Right lobe of liver (tissue), 6 donors: Measurements from ENCODE around the gene SPN. TPM values are rescaled to one million over a fixed set of nuclear protein-coding genes. Genes with fewer than 3 reads are reported as not detected.

Experiments used
- ATAC-seq, 4 donors: fragments of 200-7000 bp; cut with Tn5 transposase; one replicate each; pipeline ENCODE4 v1.9.1; 2020; ENCODE audit warnings: mild to moderate bottlenecking in 4 of 4, moderate library complexity in 4 of 4
- DNase-seq, 3 donors: peaks; one replicate each; pipeline ENCODE4 v3.0.0-alpha.2; 2020
- H3K27ac ChIP-seq, 3 donors: fragments of 200-600 bp; one replicate each; pipeline ENCODE4 v1.8.0; 2022
- H3K27me3 ChIP-seq, 2 donors: fragments of 200-600 bp; one replicate each; pipeline ENCODE4 v1.8.0; 2022
- H3K36me3 ChIP-seq, 4 donors: fragments of 200-600 bp; sonication (generic) in 1 of 4; one replicate each; pipeline versions ENCODE4 v1.5.1 to v1.8.0; 2017 to 2022; ENCODE audit warnings: control low read depth in 1 of 4
- H3K4me1 ChIP-seq, 4 donors: fragments of 200-600 bp; sonication (generic) in 1 of 4; one replicate each; pipeline versions ENCODE4 v1.5.1 to v1.8.0; 2017 to 2022; ENCODE audit warnings: control low read depth in 1 of 4
- H3K4me3 ChIP-seq, 3 donors: fragments of 200-600 bp; one replicate each; pipeline ENCODE4 v1.8.0; 2022
- H3K9me3 ChIP-seq, 4 donors: fragments of 200-600 bp; sonication (generic) in 1 of 4; one replicate each; pipeline versions ENCODE4 v1.5.1 to v1.8.0; 2017 to 2022; ENCODE audit warnings: control low read depth in 1 of 4
- CTCF ChIP-seq, 4 donors: fragments of 200-600 bp in 3 of 4; fragments of 450-650 bp in 1 of 4; IDR thresholded peaks; one replicate each; pipeline versions ENCODE4 v1.5.1 to v1.8.0; 2016 to 2022; ENCODE audit warnings: antibody characterized with exemption in 4 of 4, mild to moderate bottlenecking in 2 of 4
- POLR2A ChIP-seq: fragments of 450-650 bp; IDR thresholded peaks from one replicate; pipeline ENCODE4 v1.6.1; 2017; ENCODE audit warnings: antibody characterized with exemption, mild to moderate bottlenecking
- WGBS: methylation state at CpG from one replicate; pipeline ENCODE4 v1.1.6; 2018; ENCODE audit warnings: low coverage, low lambda C conversion rate; ENCODE audit not compliant: insufficient coverage; ENCODE audit errors: missing lambda C conversion rate; 5-methylcytosine and 5-hydroxymethylcytosine counted together
- intact Hi-C, 2 donors: fragments of 100-400 bp; cut with DNase I; formaldehyde crosslinking; loops; one replicate each; pipeline versions ENCODE4 v1.11.2 to v1.14.1; 2022
- total RNA-seq, 6 experiments: library from RNA; depleted of rRNA in 2 of 6; stranded (reverse); fragments of >200 nt in 2 of 6; fragmentation: NEBNext Ultra II Directional in 3 of 6; extraction: Animal tissue kit (Norgen Biotek cat#: 25700) in 3 of 6; gene quantifications; one replicate each; pipeline versions ENCODE4 v1.1.0 to v1.2.4, GENCODE V29; 2016 to 2023
- donor health status: DM: no; HTN: yes; CAD: no.
- donor health status: DM: no; HTN: no; CAD: no.
- donor health status: DM: no; HTN: no; CAD: no.
- donor health status: DM: no; HTN: yes; CAD: no.
- donor health status: DM: no; HTN: yes; CAD: no.

SPN gene
- total RNA-seq, 6 experiments from 2014 or later, result 0.60 to 3.3 (median 1.4) TPM

DNA sequence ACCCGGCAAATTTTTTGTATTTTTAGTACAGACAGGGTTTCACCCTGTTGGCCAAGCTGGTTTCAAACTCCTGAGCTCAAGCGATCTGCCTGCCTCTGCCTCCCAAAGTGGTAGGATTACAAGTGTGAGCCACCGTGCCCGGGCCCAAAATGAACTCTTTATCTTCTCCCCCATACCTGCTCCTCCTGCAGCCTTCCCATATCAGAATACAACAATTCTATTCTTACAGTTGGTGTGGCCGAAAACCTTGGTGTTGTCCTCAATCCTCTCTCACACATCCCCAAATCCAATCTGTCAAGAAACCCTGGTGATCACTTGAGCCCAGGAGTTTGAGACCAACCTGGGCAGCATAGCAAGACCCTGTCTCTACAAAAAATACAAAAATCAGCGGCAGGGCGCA, 19.5 kb upstream of the SPN start:
- no peak overlapping the region for H3K4me3 ChIP-seq
- WGBS, result 93% methylated on average over 5 of the region's 7 CpGs
- TF ChIP-seq CTCF (IDR thresholded peaks at IDR 0.05), result no peak
- TF ChIP-seq POLR2A, result no peak
- DNase-seq (no peak), ATAC-seq (no peak)
- intact Hi-C loops, result no loop called here
- H3K27me3 ChIP-seq, result no peaks in the 10 kb centered on the region
- H3K4me1 ChIP-seq, result peaks cover 0 to 5% (median 0%) of the 10 kb centered on the region in 4 donors
- H3K27ac ChIP-seq, result no peak overlapping the region
- H3K9me3 ChIP-seq, result no peaks in the 10 kb centered on the region
- no peaks in the 10 kb centered on the region for H3K36me3 ChIP-seq

GRCh38 chr16:29644338-29644857, 18.6 kb upstream of the SPN start:
- Histone ChIP-seq H3K27ac (no peak overlapping the region), H3K9me3 (no peaks in the 10 kb centered on the region), H3K27me3 (no peaks in the 10 kb centered on the region), H3K36me3 (no peaks in the 10 kb centered on the region), H3K4me3 (no peak overlapping the region), H3K4me1 (peaks cover 0 to 5% (median 0%) of the 10 kb centered on the region in 4 donors)
- intact Hi-C loops, result no loop called here
- ATAC-seq, result peak in 3 of 4 donors; percentile 18 to 58 (median 37)
- no peak for DNase-seq
- no peak for TF ChIP-seq POLR2A
- no peak for TF ChIP-seq CTCF (IDR thresholded peaks at IDR 0.05)
- WGBS, result 52% methylated on average over 4 of the region's 9 CpGs

- Histone ChIP-seq H3K36me3 (no peaks in the 10 kb centered on the region), H3K27me3 (no peaks in the 10 kb centered on the region), H3K4me3 (no peak overlapping the region), H3K9me3 (no peaks in the 10 kb centered on the region), H3K4me1 (peaks cover 0 to 5% (median 0%) of the 10 kb centered on the region in 4 donors), H3K27ac (no peak overlapping the region)
- ATAC-seq (peak in 1 of 4 donors; percentile 24), DNase-seq (no peak)
- WGBS, result 63% methylated on average over 4 of the region's 4 CpGs
- TF ChIP-seq CTCF (IDR thresholded peaks at IDR 0.05) (no peak), POLR2A (no peak)
- intact Hi-C loops, result no loop called here
Observed at GRCh38 chr16:29644973-29645693, 17.9 kb upstream of the SPN start.

DNA sequence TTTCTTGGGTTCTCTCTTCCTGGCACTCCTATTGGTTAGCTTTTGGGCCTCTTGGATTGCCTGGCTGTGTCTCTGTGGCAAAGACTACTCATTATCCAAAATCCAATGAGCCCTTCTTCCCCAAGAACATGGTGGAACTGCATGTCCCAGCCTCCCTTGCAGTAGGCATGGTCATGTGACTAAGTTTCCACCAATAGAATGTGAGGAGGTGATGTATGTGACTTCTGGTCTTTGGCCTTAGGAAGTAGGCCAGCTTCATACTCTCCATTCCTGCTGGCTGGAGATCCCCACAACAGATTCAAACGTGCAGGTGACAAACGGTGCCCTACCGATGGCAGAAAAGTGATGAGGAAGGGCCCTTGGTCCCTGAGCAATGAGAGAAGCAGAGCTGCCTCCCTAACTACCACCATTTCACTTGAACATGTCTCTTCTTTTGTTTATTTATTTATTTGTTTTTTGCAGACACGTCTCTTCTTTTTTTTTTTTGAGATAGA, 17.3 kb upstream of the SPN start:
- Histone ChIP-seq H3K9me3 (no peaks in the 10 kb centered on the region), H3K27ac (no peak overlapping the region), H3K4me3 (no peak overlapping the region), H3K4me1 (peaks cover 0 to 5% (median 0%) of the 10 kb centered on the region in 4 donors), H3K27me3 (no peaks in the 10 kb centered on the region), H3K36me3 (no peaks in the 10 kb centered on the region)
- TF ChIP-seq CTCF (IDR thresholded peaks at IDR 0.05) (no peak), POLR2A (no peak)
- intact Hi-C loops, result no loop called here
- WGBS, result 41% methylated on average over 2 of the region's 4 CpGs
- ATAC-seq (peak in 3 of 4 donors; percentile 43 to 54 (median 44)), DNase-seq (no peak)
